Measurements from ENCODE around the gene ARHGAP4. TPM values are rescaled to one million over a fixed set of nuclear protein-coding genes. Genes with fewer than 3 reads are reported as not detected.

Gene ARHGAP4
- total RNA-seq, 2 experiments from 2014 or later: 456 to 463 TPM

DNA sequence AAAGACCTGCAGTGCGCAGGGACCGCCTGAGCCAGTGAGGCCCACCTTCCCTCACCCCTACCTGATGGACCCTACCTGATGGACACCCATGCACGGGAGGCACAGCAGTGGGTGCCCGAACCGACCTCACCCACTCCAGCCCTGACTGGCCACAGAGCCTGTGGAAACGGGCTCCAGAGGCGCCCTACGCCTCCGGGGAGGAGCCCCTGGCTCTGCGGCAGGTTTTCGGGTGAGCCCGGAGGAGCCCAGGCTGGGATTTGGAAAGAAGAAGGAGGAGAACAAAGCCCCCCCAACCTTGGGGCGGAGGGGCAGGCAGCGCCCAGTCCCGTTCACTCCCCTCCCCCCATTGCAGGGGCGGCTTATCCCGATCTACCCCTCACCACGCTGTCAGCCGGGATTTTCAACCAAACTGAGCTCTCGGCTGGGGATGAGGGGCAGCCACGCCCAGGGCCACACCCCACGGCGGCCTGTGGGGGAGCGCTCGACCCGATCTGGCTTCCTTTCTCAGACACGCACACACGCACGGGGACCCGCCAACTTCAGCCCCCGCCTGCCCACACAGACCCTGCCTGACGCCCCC lies 40.8 kb downstream of the ARHGAP4 start:
- no peaks in the 10 kb centered on the region for H3K9me3 Mint-ChIP-seq
- peaks cover 17 to 54% of the 10 kb centered on the region in 2 experiments for H3K27me3 ChIP-seq (ENCODE audit: control insufficient read depth in 1 of 2, insufficient read depth in 2 of 2, low read length in 2 of 2)
- peaks cover 10% of the 10 kb centered on the region for H3K27me3 Mint-ChIP-seq
- TF ChIP-seq, protein P1, sequence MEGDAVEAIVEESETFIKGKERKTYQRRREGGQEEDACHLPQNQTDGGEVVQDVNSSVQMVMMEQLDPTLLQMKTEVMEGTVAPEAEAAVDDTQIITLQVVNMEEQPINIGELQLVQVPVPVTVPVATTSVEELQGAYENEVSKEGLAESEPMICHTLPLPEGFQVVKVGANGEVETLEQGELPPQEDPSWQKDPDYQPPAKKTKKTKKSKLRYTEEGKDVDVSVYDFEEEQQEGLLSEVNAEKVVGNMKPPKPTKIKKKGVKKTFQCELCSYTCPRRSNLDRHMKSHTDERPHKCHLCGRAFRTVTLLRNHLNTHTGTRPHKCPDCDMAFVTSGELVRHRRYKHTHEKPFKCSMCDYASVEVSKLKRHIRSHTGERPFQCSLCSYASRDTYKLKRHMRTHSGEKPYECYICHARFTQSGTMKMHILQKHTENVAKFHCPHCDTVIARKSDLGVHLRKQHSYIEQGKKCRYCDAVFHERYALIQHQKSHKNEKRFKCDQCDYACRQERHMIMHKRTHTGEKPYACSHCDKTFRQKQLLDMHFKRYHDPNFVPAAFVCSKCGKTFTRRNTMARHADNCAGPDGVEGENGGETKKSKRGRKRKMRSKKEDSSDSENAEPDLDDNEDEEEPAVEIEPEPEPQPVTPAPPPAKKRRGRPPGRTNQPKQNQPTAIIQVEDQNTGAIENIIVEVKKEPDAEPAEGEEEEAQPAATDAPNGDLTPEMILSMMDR (IDR thresholded peaks at IDR 0.05): no peak
- H3K4me3 ChIP-seq (ENCODE audit: low read length): peak overlapping the region; percentile 14
- peaks cover 15% of the 10 kb centered on the region for H3K4me1 ChIP-seq (ENCODE audit: insufficient read depth, low read length)
- DNase-seq (peak in 1 of 14 experiments; percentile 16), ATAC-seq (ENCODE audit: poor library complexity) (peak; percentile 32)
- H3K4me3 Mint-ChIP-seq: no peak overlapping the region
- CTCF ChIA-PET: no interaction called here
- no peak overlapping the region for H3K27ac ChIP-seq (ENCODE audit: low read depth in 1 of 2, low read length in 2 of 2)
- H3K9me3 ChIP-seq (ENCODE audit: control insufficient read depth in 1 of 2, insufficient read depth in 1 of 2, low read length in 2 of 2): peaks cover 0 to 10% of the 10 kb centered on the region in 2 experiments
- no peaks in the 10 kb centered on the region for H3K36me3 ChIP-seq (ENCODE audit: insufficient read depth, low read length)
- no peaks in the 10 kb centered on the region for H3K36me3 Mint-ChIP-seq (ENCODE audit: low read depth)
- intact Hi-C loops (cut with DNase I, micrococcal nuclease): loop anchor here in 1 of 2 experiments (10.0 kb wide), 1 partner anchor 120 kb away; the partner anchor contains the start of gene PLXNB3
- H3K27ac Mint-ChIP-seq: no peak overlapping the region
- POLR2A ChIA-PET: no interaction called here
- no peaks in the 10 kb centered on the region for H3K4me1 Mint-ChIP-seq (ENCODE audit: low read depth)

GRCh38 chrX:153884590-153884989 lies 41.5 kb downstream of the ARHGAP4 start:
- H3K9me3 ChIP-seq (ENCODE audit: control insufficient read depth in 1 of 2, insufficient read depth in 1 of 2, low read length in 2 of 2): peaks cover 0 to 10% of the 10 kb centered on the region in 2 experiments
- H3K4me3 ChIP-seq (ENCODE audit: low read length): no peak overlapping the region
- H3K27ac ChIP-seq (ENCODE audit: low read depth in 1 of 2, low read length in 2 of 2): no peak overlapping the region
- no peaks in the 10 kb centered on the region for H3K36me3 ChIP-seq (ENCODE audit: insufficient read depth, low read length)
- peak in 1 of 14 experiments; percentile 19 for DNase-seq
- Mint-ChIP-seq H3K27ac (no peak overlapping the region), H3K4me1 (ENCODE audit: low read depth) (no peaks in the 10 kb centered on the region), H3K36me3 (ENCODE audit: low read depth) (no peaks in the 10 kb centered on the region), H3K9me3 (no peaks in the 10 kb centered on the region), H3K4me3 (no peak overlapping the region), H3K27me3 (peaks cover 10% of the 10 kb centered on the region)
- peaks cover 17 to 57% of the 10 kb centered on the region in 2 experiments for H3K27me3 ChIP-seq (ENCODE audit: control insufficient read depth in 1 of 2, insufficient read depth in 2 of 2, low read length in 2 of 2)
- CTCF ChIA-PET: no interaction called here
- POLR2A ChIA-PET: no interaction called here
- intact Hi-C loops (cut with DNase I, micrococcal nuclease): loop anchor here in 1 of 2 experiments (10.0 kb wide), 1 partner anchor 120 kb away; the partner anchor contains the start of gene PLXNB3
- H3K4me1 ChIP-seq (ENCODE audit: insufficient read depth, low read length): peaks cover 15% of the 10 kb centered on the region
- TF ChIP-seq, protein P1 (IDR thresholded peaks at IDR 0.05): no peak
- no peak for ATAC-seq (ENCODE audit: poor library complexity)

- H3K27me3 Mint-ChIP-seq: peaks cover 12% of the 10 kb centered on the region
- peaks cover 17 to 57% of the 10 kb centered on the region in 2 experiments for H3K27me3 ChIP-seq (ENCODE audit: control insufficient read depth in 1 of 2, insufficient read depth in 2 of 2, low read length in 2 of 2)
- POLR2A ChIA-PET: no interaction called here
Measured at GRCh38 chrX:153884136-153884535, 41.9 kb downstream of the ARHGAP4 start.

More at GRCh38 chrX:153884136-153884535, 41.9 kb downstream of the ARHGAP4 start:
- TF ChIP-seq, protein P1 (IDR thresholded peaks at IDR 0.05): no peak
- intact Hi-C loops (cut with DNase I, micrococcal nuclease): loop anchor here in 1 of 2 experiments (10.0 kb wide), 1 partner anchor 119 kb away; the partner anchor contains the start of gene PLXNB3
- no peak overlapping the region for H3K27ac Mint-ChIP-seq
- no peaks in the 10 kb centered on the region for H3K36me3 ChIP-seq (ENCODE audit: insufficient read depth, low read length)
- peaks cover 2% of the 10 kb centered on the region for H3K4me1 Mint-ChIP-seq (ENCODE audit: low read depth)
- CTCF ChIA-PET: no interaction called here
- peaks cover 16% of the 10 kb centered on the region for H3K4me1 ChIP-seq (ENCODE audit: insufficient read depth, low read length)
- DNase-seq: no peak
- H3K4me3 ChIP-seq (ENCODE audit: low read length): no peak overlapping the region
- ATAC-seq (ENCODE audit: poor library complexity): no peak
- H3K9me3 Mint-ChIP-seq: no peaks in the 10 kb centered on the region
- H3K27ac ChIP-seq (ENCODE audit: low read depth in 1 of 2, low read length in 2 of 2): no peak overlapping the region
- no peaks in the 10 kb centered on the region for H3K36me3 Mint-ChIP-seq (ENCODE audit: low read depth)
- peaks cover 0 to 10% of the 10 kb centered on the region in 2 experiments for H3K9me3 ChIP-seq (ENCODE audit: control insufficient read depth in 1 of 2, insufficient read depth in 1 of 2, low read length in 2 of 2)
- no peak overlapping the region for H3K4me3 Mint-ChIP-seq

All from CD4-positive, alpha-beta T cell (primary cell).